ENCODE results near the gene NFATC4. TPM values are rescaled to one million over a fixed set of nuclear protein-coding genes. Genes with fewer than 3 reads are reported as not detected.

Gene NFATC4
- polyA plus RNA-seq, 1 donor from 2014 or later, result 0.22 TPM

DNA sequence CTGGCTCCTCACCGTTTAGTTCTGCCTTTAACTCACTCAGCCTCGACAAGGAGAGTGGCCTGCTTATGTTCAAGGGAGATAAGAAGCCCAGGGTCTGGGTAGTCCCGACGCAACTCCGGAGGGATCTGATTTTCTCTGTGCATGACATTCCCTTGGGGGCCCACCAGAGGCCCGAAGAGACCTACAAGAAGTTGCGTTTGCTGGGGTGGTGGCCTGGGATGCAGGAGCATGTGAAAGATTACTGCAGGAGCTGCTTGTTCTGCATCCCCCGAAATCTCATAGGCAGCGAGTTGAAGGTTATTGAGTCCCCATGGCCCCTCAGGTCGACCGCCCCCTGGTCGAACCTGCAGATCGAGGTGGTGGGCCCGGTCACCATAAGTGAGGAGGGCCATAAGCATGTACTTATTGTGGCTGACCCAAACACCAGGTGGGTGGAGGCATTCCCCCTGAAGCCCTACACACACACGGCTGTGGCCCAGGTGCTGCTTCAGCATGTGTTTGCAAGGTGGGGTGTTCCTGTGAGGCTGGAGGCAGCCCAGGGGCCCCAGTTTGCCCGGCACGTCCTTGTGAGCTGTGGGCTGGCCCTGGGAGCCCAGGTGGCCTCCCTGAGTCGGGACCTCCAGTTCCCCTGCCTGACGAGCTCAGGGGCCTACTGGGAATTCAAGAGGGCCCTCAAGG, 48.4 kb downstream of the NFATC4 start:
- Histone ChIP-seq H3K36me3 (ENCODE audit: insufficient read depth, low read length) (no peaks in the 10 kb centered on the region), H3K9me2 (ENCODE audit: insufficient read depth, low read length) (no peaks in the 10 kb centered on the region), H3K4me2 (ENCODE audit: low read length) (no peak overlapping the region), H3K27ac (ENCODE audit: low read length) (no peak overlapping the region), H3K9ac (ENCODE audit: low read length) (no peak overlapping the region), H3F3A (ENCODE audit: insufficient read depth, low read length, poor library complexity, severe bottlenecking) (no peaks in the 10 kb centered on the region), H2AFZ (ENCODE audit: low read depth, low read length) (no peak overlapping the region), H3K27me3 (ENCODE audit: insufficient read depth, low read depth, low read length) (no peaks in the 10 kb centered on the region), H3K9me3 (ENCODE audit: low read length) (no peaks in the 10 kb centered on the region), H3K4me3 (ENCODE audit: low read length) (no peak overlapping the region), H4K20me1 (ENCODE audit: insufficient read depth) (no peaks in the 10 kb centered on the region), H3K79me2 (replicated peaks; ENCODE audit: insufficient read depth, low read length) (no peaks in the 10 kb centered on the region)
- TF ChIP-seq TAF1 (IDR thresholded peaks at IDR 0.05; ENCODE audit: low read depth), result no peak
- TF ChIP-seq, protein P1, sequence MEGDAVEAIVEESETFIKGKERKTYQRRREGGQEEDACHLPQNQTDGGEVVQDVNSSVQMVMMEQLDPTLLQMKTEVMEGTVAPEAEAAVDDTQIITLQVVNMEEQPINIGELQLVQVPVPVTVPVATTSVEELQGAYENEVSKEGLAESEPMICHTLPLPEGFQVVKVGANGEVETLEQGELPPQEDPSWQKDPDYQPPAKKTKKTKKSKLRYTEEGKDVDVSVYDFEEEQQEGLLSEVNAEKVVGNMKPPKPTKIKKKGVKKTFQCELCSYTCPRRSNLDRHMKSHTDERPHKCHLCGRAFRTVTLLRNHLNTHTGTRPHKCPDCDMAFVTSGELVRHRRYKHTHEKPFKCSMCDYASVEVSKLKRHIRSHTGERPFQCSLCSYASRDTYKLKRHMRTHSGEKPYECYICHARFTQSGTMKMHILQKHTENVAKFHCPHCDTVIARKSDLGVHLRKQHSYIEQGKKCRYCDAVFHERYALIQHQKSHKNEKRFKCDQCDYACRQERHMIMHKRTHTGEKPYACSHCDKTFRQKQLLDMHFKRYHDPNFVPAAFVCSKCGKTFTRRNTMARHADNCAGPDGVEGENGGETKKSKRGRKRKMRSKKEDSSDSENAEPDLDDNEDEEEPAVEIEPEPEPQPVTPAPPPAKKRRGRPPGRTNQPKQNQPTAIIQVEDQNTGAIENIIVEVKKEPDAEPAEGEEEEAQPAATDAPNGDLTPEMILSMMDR (IDR thresholded peaks at IDR 0.05; ENCODE audit: poor library complexity, severe bottlenecking), result no peak
- TF ChIP-seq MXI1 (conservative IDR thresholded peaks at IDR 0.05; ENCODE audit: poor library complexity, severe bottlenecking), result no peak
- TF ChIP-seq EZH2 (IDR thresholded peaks at IDR 0.05; ENCODE audit: borderline replicate concordance, insufficient read depth, low read length, poor library complexity, severe bottlenecking), result no peak
- TF ChIP-seq RAD21 (conservative IDR thresholded peaks at IDR 0.05), result no peak
- TF ChIP-seq, protein P2, sequence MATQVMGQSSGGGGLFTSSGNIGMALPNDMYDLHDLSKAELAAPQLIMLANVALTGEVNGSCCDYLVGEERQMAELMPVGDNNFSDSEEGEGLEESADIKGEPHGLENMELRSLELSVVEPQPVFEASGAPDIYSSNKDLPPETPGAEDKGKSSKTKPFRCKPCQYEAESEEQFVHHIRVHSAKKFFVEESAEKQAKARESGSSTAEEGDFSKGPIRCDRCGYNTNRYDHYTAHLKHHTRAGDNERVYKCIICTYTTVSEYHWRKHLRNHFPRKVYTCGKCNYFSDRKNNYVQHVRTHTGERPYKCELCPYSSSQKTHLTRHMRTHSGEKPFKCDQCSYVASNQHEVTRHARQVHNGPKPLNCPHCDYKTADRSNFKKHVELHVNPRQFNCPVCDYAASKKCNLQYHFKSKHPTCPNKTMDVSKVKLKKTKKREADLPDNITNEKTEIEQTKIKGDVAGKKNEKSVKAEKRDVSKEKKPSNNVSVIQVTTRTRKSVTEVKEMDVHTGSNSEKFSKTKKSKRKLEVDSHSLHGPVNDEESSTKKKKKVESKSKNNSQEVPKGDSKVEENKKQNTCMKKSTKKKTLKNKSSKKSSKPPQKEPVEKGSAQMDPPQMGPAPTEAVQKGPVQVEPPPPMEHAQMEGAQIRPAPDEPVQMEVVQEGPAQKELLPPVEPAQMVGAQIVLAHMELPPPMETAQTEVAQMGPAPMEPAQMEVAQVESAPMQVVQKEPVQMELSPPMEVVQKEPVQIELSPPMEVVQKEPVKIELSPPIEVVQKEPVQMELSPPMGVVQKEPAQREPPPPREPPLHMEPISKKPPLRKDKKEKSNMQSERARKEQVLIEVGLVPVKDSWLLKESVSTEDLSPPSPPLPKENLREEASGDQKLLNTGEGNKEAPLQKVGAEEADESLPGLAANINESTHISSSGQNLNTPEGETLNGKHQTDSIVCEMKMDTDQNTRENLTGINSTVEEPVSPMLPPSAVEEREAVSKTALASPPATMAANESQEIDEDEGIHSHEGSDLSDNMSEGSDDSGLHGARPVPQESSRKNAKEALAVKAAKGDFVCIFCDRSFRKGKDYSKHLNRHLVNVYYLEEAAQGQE (IDR thresholded peaks at IDR 0.05; ENCODE audit: borderline replicate concordance), result no peak
- no peak for TF ChIP-seq POLR2AphosphoS5 (IDR thresholded peaks at IDR 0.05)
- no peak for TF ChIP-seq EP300 (conservative IDR thresholded peaks at IDR 0.05; ENCODE audit: poor library complexity, severe bottlenecking)
- TF ChIP-seq SMC3 (conservative IDR thresholded peaks at IDR 0.05; ENCODE audit: poor library complexity), result no peak

DNA sequence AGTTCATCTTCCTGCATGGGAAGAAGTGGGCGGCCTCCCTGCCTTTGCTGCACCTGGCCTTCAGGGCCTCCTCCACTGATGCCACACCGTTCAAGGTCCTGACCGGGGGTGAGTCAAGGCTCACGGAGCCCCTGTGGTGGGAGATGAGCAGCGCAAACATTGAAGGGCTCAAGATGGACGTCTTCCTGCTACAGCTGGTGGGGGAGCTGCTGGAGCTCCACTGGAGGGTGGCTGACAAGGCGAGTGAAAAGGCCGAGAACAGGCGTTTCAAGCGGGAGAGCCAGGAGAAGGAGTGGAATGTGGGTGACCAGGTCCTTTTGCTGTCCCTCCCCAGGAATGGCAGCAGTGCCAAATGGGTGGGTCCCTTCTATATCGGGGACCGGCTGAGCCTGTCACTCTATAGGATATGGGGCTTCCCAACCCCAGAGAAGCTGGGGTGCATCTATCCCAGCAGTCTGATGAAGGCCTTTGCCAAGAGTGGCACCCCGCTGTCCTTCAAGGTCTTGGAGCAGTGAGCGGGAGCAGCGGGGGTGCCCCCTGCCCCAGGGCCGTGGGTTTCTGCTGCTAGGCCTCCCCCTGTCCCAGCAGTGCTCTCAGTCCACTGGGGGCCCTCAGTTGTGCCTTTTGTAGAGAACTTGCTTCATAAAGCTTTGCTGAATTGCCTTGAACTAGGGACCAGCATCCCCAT, 49.1 kb downstream of the NFATC4 start:
- Histone ChIP-seq H3K27me3 (ENCODE audit: insufficient read depth, low read depth, low read length) (no peaks in the 10 kb centered on the region), H3K4me2 (ENCODE audit: low read length) (no peak overlapping the region), H3K27ac (ENCODE audit: low read length) (no peak overlapping the region), H4K20me1 (ENCODE audit: insufficient read depth) (no peaks in the 10 kb centered on the region), H3F3A (ENCODE audit: insufficient read depth, low read length, poor library complexity, severe bottlenecking) (no peaks in the 10 kb centered on the region), H3K4me3 (ENCODE audit: low read length) (no peak overlapping the region), H2AFZ (ENCODE audit: low read depth, low read length) (no peak overlapping the region), H3K79me2 (replicated peaks; ENCODE audit: insufficient read depth, low read length) (no peaks in the 10 kb centered on the region), H3K36me3 (ENCODE audit: insufficient read depth, low read length) (no peaks in the 10 kb centered on the region), H3K9me2 (ENCODE audit: insufficient read depth, low read length) (no peaks in the 10 kb centered on the region), H3K9me3 (ENCODE audit: low read length) (no peaks in the 10 kb centered on the region), H3K9ac (ENCODE audit: low read length) (no peak overlapping the region)
- no peak for TF ChIP-seq MXI1 (conservative IDR thresholded peaks at IDR 0.05; ENCODE audit: poor library complexity, severe bottlenecking)
- TF ChIP-seq POLR2AphosphoS5 (IDR thresholded peaks at IDR 0.05), result no peak
- no peak for TF ChIP-seq EZH2 (IDR thresholded peaks at IDR 0.05; ENCODE audit: borderline replicate concordance, insufficient read depth, low read length, poor library complexity, severe bottlenecking)
- no peak for TF ChIP-seq EP300 (conservative IDR thresholded peaks at IDR 0.05; ENCODE audit: poor library complexity, severe bottlenecking)
- no peak for TF ChIP-seq SMC3 (conservative IDR thresholded peaks at IDR 0.05; ENCODE audit: poor library complexity)
- TF ChIP-seq TAF1 (IDR thresholded peaks at IDR 0.05; ENCODE audit: low read depth), result no peak
- no peak for TF ChIP-seq RAD21 (conservative IDR thresholded peaks at IDR 0.05)
- TF ChIP-seq, protein P2 (IDR thresholded peaks at IDR 0.05; ENCODE audit: borderline replicate concordance), result no peak
- TF ChIP-seq, protein P1 (IDR thresholded peaks at IDR 0.05; ENCODE audit: poor library complexity, severe bottlenecking), result no peak

All from neural cell (in vitro differentiated cells).